ENCODE measurements around the gene PPP5C.

PPP5C gene

DNA sequence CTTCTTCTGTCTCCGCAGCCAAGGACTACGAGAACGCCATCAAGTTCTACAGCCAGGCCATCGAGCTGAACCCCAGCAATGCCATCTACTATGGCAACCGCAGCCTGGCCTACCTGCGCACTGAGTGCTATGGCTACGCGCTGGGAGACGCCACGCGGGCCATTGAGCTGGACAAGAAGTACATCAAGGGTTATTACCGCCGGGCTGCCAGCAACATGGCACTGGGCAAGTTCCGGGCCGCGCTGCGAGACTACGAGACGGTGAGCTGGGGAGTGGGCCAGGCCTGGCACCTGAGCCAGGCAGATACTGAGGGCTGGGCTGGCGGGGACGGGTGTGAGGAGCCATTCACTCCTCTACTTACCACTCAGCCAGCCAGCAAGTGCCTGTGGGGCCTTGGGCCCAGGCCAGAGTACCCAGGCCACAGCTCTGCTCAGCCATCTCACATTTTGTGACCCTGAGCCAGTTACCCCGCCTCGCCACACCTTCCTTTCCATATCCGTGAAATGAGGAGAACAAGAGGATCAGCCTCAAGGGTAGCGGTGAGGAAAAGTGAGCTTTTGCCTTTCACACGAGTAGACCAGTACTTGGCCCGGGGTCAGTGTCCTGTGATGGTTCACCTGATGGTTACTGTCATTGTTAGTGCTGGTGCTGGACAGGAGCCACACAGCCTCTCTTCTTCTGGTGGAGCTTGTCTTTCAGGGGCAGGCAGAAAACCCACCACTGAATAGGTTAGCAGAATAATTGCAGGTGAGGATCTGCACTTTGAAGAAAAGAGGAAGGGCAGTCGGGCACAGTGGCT is 7.0 kb downstream of the PPP5C start:
- DNase-seq (ENCODE audit: low read depth, low spot score) = no peak
- no peak for TF ChIP-seq EZH2 (IDR thresholded peaks at IDR 0.05)
- TF ChIP-seq FOXP2 (optimal IDR thresholded peaks at IDR 0.05; ENCODE audit: control extremely low read depth, extremely low read length, insufficient read depth) = no peak
- no peak for TF ChIP-seq POLR2AphosphoS5 (IDR thresholded peaks at IDR 0.05; ENCODE audit: borderline replicate concordance, low read depth, low read length)
- Histone ChIP-seq H3K9me3 (ENCODE audit: low read depth, low read length) (no peaks in the 10 kb centered on the region), H3K27ac (no peak overlapping the region), H3K4me3 (no peak overlapping the region), H3K9ac (ENCODE audit: insufficient read length) (no peak overlapping the region), H3K36me3 (ENCODE audit: insufficient read depth, low read length) (peaks cover 65% of the 10 kb centered on the region)

DNA sequence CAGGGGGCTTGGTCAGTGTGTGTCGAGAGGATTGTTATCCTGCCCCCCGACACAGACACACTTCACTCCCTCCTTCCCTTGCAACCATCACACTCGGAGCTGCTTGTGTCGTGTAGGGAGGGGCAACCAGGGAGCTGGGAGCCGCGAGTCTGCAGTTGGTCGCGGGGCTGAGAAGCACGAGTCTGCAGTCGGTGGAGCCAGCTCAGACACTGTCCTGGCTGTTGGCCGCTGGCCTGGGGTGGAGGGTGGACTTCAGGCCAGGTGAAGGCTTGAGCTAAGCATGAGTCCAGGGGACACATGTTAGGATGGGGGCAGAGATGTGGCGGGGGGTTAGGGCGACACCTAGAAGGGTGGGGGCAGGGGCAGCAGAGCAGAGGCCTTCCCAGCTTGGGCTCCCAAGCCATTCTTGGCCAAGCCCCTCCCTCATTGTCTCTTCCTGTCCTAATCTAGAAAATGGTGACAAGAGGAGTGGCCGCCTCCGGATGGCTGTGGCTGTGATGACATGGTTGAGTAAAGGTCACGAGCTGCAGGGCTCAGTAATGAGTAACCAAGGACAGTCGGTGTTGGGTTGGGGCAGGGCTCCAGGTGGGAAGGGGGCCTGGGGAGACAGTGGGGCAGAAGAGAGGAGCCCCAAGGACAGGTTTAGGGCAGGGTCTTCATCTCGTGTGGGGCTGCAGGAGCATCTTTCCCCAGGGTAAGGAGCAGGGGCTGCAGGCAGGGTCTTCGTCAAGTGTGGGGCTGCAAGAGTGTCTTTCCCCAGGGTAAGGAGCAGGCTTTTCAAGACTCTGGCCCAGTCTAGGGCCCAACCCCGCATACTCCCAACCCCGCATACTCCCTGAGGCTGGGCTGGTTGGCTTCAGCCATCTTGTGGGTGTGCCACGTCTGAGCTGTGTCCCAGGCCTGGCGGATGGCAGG is 8.6 kb downstream of the PPP5C start:
- Histone ChIP-seq H3K36me3 (ENCODE audit: insufficient read depth, low read length) (peaks cover 61% of the 10 kb centered on the region), H3K9me3 (ENCODE audit: low read depth, low read length) (no peaks in the 10 kb centered on the region), H3K27ac (no peak overlapping the region), H3K4me3 (no peak overlapping the region), H3K9ac (ENCODE audit: insufficient read length) (no peak overlapping the region)
- DNase-seq (ENCODE audit: low read depth, low spot score) = no peak
- TF ChIP-seq FOXP2 (optimal IDR thresholded peaks at IDR 0.05; ENCODE audit: control extremely low read depth, extremely low read length, insufficient read depth) (no peak), POLR2AphosphoS5 (IDR thresholded peaks at IDR 0.05; ENCODE audit: borderline replicate concordance, low read depth, low read length) (no peak), EZH2 (IDR thresholded peaks at IDR 0.05) (no peak)

DNA sequence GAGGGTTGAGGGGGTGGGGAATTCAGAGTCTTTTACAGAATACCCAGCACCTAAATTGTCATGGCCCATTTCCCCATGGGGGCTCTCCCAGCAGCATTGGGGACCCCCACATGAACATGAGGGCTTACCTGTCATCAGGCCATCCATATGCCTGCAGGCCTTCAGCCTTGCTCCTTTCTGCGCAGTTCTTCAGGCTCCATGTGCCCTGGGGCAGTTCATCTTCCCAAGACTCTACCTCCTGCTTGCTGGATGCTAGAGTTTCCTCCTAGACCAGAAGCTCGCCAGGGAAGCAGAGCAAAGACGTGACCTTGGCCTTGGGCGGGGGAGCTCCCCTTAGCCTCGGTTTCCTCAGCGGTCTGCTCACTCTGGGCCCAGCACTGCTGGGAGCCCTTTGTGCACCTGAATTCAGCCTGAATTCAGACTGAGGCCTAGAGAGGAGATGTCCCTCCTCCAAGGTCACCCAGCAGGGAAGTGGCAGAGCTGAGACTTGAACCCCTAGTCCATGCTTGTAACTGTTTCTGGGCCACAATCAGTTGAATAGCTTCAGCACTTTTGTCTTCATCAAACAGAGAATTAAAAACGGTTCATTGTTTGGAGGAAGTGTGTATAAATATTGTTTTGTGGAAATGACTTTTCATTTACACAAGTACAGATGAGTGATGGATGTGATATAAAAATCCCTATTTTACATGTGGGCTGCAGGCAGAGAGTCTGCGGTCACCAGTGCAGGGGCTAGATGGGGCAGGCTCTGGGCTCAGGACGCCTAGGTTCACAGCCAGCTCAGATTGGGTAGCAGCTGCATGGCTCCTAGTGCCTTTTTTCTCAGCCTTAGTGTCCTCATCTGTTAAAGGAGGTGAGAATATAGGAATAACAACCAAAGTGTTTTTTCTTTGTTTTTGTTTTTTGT is 9.5 kb downstream of the PPP5C start:
- Histone ChIP-seq H3K9me3 (ENCODE audit: low read depth, low read length) (no peaks in the 10 kb centered on the region), H3K9ac (ENCODE audit: insufficient read length) (no peak overlapping the region), H3K27ac (no peak overlapping the region), H3K36me3 (ENCODE audit: insufficient read depth, low read length) (peaks cover 61% of the 10 kb centered on the region), H3K4me3 (no peak overlapping the region)
- no peak for DNase-seq (ENCODE audit: low read depth, low spot score)
- TF ChIP-seq POLR2AphosphoS5 (IDR thresholded peaks at IDR 0.05; ENCODE audit: borderline replicate concordance, low read depth, low read length) (no peak), EZH2 (IDR thresholded peaks at IDR 0.05) (no peak), FOXP2 (optimal IDR thresholded peaks at IDR 0.05; ENCODE audit: control extremely low read depth, extremely low read length, insufficient read depth) (no peak)

GRCh38 chr19:46357846-46358583 is 11.1 kb downstream of the PPP5C start:
- Histone ChIP-seq H3K4me3 (no peak overlapping the region), H3K9me3 (ENCODE audit: low read depth, low read length) (no peaks in the 10 kb centered on the region), H3K9ac (ENCODE audit: insufficient read length) (no peak overlapping the region), H3K36me3 (ENCODE audit: insufficient read depth, low read length) (peaks cover 62% of the 10 kb centered on the region), H3K27ac (no peak overlapping the region)
- no peak for DNase-seq (ENCODE audit: low read depth, low spot score)
- no peak for TF ChIP-seq EZH2 (IDR thresholded peaks at IDR 0.05)
- no peak for TF ChIP-seq POLR2AphosphoS5 (IDR thresholded peaks at IDR 0.05; ENCODE audit: borderline replicate concordance, low read depth, low read length)
- no peak for TF ChIP-seq FOXP2 (optimal IDR thresholded peaks at IDR 0.05; ENCODE audit: control extremely low read depth, extremely low read length, insufficient read depth)

GRCh38 chr19:46361915-46362314 is 15.0 kb downstream of the PPP5C start:
- no peak overlapping the region for H3K4me3 ChIP-seq
- DNase-seq (ENCODE audit: low read depth, low spot score) = no peak
- H3K36me3 ChIP-seq (ENCODE audit: insufficient read depth, low read length) = peaks cover 54% of the 10 kb centered on the region
- no peaks in the 10 kb centered on the region for H3K9me3 ChIP-seq (ENCODE audit: low read depth, low read length)
- H3K27ac ChIP-seq = no peak overlapping the region
- TF ChIP-seq FOXP2 (optimal IDR thresholded peaks at IDR 0.05; ENCODE audit: control extremely low read depth, extremely low read length, insufficient read depth) = no peak
- no peak for TF ChIP-seq EZH2 (IDR thresholded peaks at IDR 0.05)
- no peak for TF ChIP-seq POLR2AphosphoS5 (IDR thresholded peaks at IDR 0.05; ENCODE audit: borderline replicate concordance, low read depth, low read length)
- H3K9ac ChIP-seq (ENCODE audit: insufficient read length) = no peak overlapping the region

GRCh38 chr19:46364359-46364758 is 17.5 kb downstream of the PPP5C start:
- Histone ChIP-seq H3K9ac (ENCODE audit: insufficient read length) (no peak overlapping the region), H3K27ac (no peak overlapping the region), H3K36me3 (ENCODE audit: insufficient read depth, low read length) (peaks cover 37% of the 10 kb centered on the region), H3K9me3 (ENCODE audit: low read depth, low read length) (no peaks in the 10 kb centered on the region), H3K4me3 (no peak overlapping the region)
- no peak for TF ChIP-seq FOXP2 (optimal IDR thresholded peaks at IDR 0.05; ENCODE audit: control extremely low read depth, extremely low read length, insufficient read depth)
- TF ChIP-seq POLR2AphosphoS5 (IDR thresholded peaks at IDR 0.05; ENCODE audit: borderline replicate concordance, low read depth, low read length) = no peak
- TF ChIP-seq EZH2 (IDR thresholded peaks at IDR 0.05) = no peak
- DNase-seq (ENCODE audit: low read depth, low spot score) = no peak

DNA sequence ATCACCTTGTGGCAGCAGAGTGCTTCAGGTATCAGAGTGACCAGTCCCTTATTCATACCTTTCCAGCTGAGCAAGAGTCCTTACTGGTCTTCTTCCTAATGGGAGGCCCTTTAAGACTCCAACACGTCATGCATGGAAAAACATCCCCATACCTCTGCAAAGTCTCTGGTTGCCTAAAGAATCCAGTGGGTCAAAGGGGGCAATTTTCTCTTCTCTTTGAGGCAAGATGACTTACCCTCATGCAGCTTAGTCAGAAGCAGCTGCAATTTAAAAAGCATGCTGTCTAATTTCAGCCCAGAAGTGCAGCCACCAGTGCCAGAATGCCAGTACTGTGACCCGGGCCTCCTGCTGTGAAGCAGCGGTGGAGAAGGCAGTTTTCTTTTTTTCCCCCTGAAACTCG is 18.7 kb downstream of the PPP5C start:
- H3K36me3 ChIP-seq (ENCODE audit: insufficient read depth, low read length) = peaks cover 41% of the 10 kb centered on the region
- no peak overlapping the region for H3K9ac ChIP-seq (ENCODE audit: insufficient read length)
- H3K4me3 ChIP-seq = no peak overlapping the region
- no peaks in the 10 kb centered on the region for H3K9me3 ChIP-seq (ENCODE audit: low read depth, low read length)
- no peak overlapping the region for H3K27ac ChIP-seq
- DNase-seq (ENCODE audit: low read depth, low spot score) = no peak
- TF ChIP-seq FOXP2 (optimal IDR thresholded peaks at IDR 0.05; ENCODE audit: control extremely low read depth, extremely low read length, insufficient read depth) = no peak
- no peak for TF ChIP-seq POLR2AphosphoS5 (IDR thresholded peaks at IDR 0.05; ENCODE audit: borderline replicate concordance, low read depth, low read length)
- no peak for TF ChIP-seq EZH2 (IDR thresholded peaks at IDR 0.05)

All from SK-N-MC (cell line).